H1 (cell line): ENCODE data around the gene NEB. TPM values are rescaled to one million over a fixed set of nuclear protein-coding genes. Genes with fewer than 3 reads are reported as not detected.
"Not testable (repeated sequence)": the region's sequence is repeated elsewhere in the genome, so short reads cannot be mapped to it uniquely, and the experiment has no call there.

Experiments
- CTCF ChIA-PET: fragments of 300-600 bp; sonication (Branson Sonifier 250); formaldehyde crosslinking; loops from one replicate; lab custom pipeline; 2021; ENCODE audit not compliant: partially characterized antibody; lab: Charles Lee
- POLR2A ChIA-PET: fragments of 300-600 bp; sonication (Branson Sonifier 250); formaldehyde crosslinking; loops from one replicate; lab custom pipeline; 2021; ENCODE audit warnings: inconsistent platforms; ENCODE audit not compliant: partially characterized antibody; lab: Charles Lee
- DNase-seq, 2 experiments: peaks; one replicate each; pipeline versions ENCODE4 v3.0.0 to v3.0.0-alpha.2; 2010 to 2022; ENCODE audit warnings: low spot score in 2 of 2, low read depth in 1 of 2, mixed read lengths in 1 of 2
- FAIRE-seq: peaks from 2 replicates; lab custom pipeline; 2011; peaks lifted over from hg19 to GRCh38; lab: Jason Lieb, UNC
- H2AFZ ChIP-seq: 2 replicates; pipeline ENCODE4 v1.8.1; 2012; ENCODE audit warnings: low read length, inconsistent platforms
- H2AK5ac ChIP-seq: 2 replicates; pipeline ENCODE4 v1.6.1; 2013; ENCODE audit warnings: low read depth, low read length
- H2BK120ac ChIP-seq: replicated peaks from 2 replicates; pipeline ENCODE3; 2013; ENCODE audit warnings: low read depth, low read length, inconsistent platforms
- H2BK12ac ChIP-seq: 2 replicates; pipeline ENCODE4 v1.6.1; 2013; ENCODE audit warnings: low read depth, low read length
- H2BK15ac ChIP-seq: 2 replicates; pipeline ENCODE4 v1.6.1; 2013; ENCODE audit warnings: low read length
- H2BK20ac ChIP-seq: 2 replicates; pipeline ENCODE4 v1.6.1; 2013; ENCODE audit warnings: low read length
- H2BK5ac ChIP-seq: 2 replicates; pipeline ENCODE4 v1.6.1; 2013; ENCODE audit warnings: low read depth, low read length
- H3K14ac ChIP-seq: 2 replicates; pipeline ENCODE4 v1.6.1; 2013; ENCODE audit warnings: inconsistent platforms; ENCODE audit not compliant: insufficient read length
- H3K18ac ChIP-seq: 2 replicates; pipeline ENCODE4 v1.6.1; 2013; ENCODE audit warnings: low read length; ENCODE audit errors: extremely low read depth
- H3K23ac ChIP-seq: 2 replicates; pipeline ENCODE4 v1.6.1; 2013; ENCODE audit warnings: inconsistent platforms; ENCODE audit not compliant: insufficient read length
- H3K23me2 ChIP-seq: 2 replicates; pipeline ENCODE4 v1.6.1; 2013; ENCODE audit warnings: low read depth, low read length
- H3K27ac ChIP-seq: 2 replicates; pipeline ENCODE4 v1.6.1; 2011; ENCODE audit warnings: low read depth, low read length, inconsistent platforms
- H3K27me3 ChIP-seq, 4 experiments: replicated peaks in 1 of 4; 1 replicate in 1 of 4; 2 replicates in 3 of 4; pipeline versions ENCODE4 v1.6.1 to v1.8.1; 2011 to 2013; ENCODE audit warnings: low read length in 3 of 4, mild to moderate bottlenecking in 3 of 4, inconsistent platforms in 2 of 4, mixed read lengths in 2 of 4, moderate library complexity in 1 of 4; ENCODE audit not compliant: control insufficient read depth in 3 of 4, insufficient read depth in 3 of 4; ENCODE audit errors: extremely low read depth in 1 of 4
- H3K36me3 ChIP-seq, 4 experiments: 2 replicates each; pipeline versions ENCODE4 v1.6.1 to v1.8.1; 2011 to 2013; ENCODE audit warnings: mild to moderate bottlenecking in 4 of 4, low read length in 3 of 4, moderate library complexity in 2 of 4, control low read depth in 1 of 4, inconsistent platforms in 1 of 4; ENCODE audit not compliant: insufficient read depth in 4 of 4, control insufficient read depth in 2 of 4
- H3K4ac ChIP-seq: replicated peaks from 2 replicates; pipeline ENCODE3; 2013; ENCODE audit warnings: low read length, low read depth, mixed read lengths, inconsistent platforms; ENCODE audit not compliant: insufficient read length
- H3K4me1 ChIP-seq, 4 experiments: replicated peaks in 1 of 4; 1 replicate in 1 of 4; 2 replicates in 3 of 4; pipeline versions ENCODE4 v1.6.1 to v1.8.1; 2011 to 2013; ENCODE audit warnings: low read length in 3 of 4, inconsistent platforms in 2 of 4, mixed read lengths in 1 of 4; ENCODE audit not compliant: insufficient read depth in 4 of 4, control insufficient read depth in 3 of 4
- H3K4me2 ChIP-seq, 2 experiments: 2 replicates each; pipeline versions ENCODE4 v1.6.1 to v1.8.1; 2011 to 2013; ENCODE audit warnings: low read depth in 2 of 2, low read length in 2 of 2, control low read depth in 1 of 2, inconsistent platforms in 1 of 2, mild to moderate bottlenecking in 1 of 2; ENCODE audit not compliant: insufficient read depth in 1 of 2
- H3K4me3 ChIP-seq, 4 experiments: fragments of 200-600, 300-600 bp in 1 of 4; sonication (generic), shearing (Covaris generic), sonication (Bioruptor Twin) in 1 of 4; 2 replicates each; pipeline versions ENCODE4 v1.5.1 to v1.8.1; 2011 to 2016; ENCODE audit warnings: low read length in 4 of 4, low read depth in 3 of 4, control low read depth in 2 of 4, inconsistent platforms in 2 of 4, mild to moderate bottlenecking in 2 of 4, mixed read lengths in 1 of 4, moderate library complexity in 1 of 4; ENCODE audit not compliant: insufficient read depth in 2 of 4; ENCODE audit errors: extremely low read depth in 1 of 4
- H3K56ac ChIP-seq: replicated peaks from 2 replicates; pipeline ENCODE3; 2013; ENCODE audit warnings: low read depth, mild to moderate bottlenecking, mixed read lengths, low read length, inconsistent platforms; ENCODE audit not compliant: insufficient read length
- H3K79me1 ChIP-seq: 2 replicates; pipeline ENCODE4 v1.6.1; 2013; ENCODE audit warnings: low read depth, low read length, control low read depth
- H3K79me2 ChIP-seq, 2 experiments: 2 replicates each; pipeline versions ENCODE4 v1.6.1 to v1.8.1; 2012 to 2013; ENCODE audit warnings: low read length in 2 of 2, mild to moderate bottlenecking in 2 of 2, inconsistent platforms in 1 of 2; ENCODE audit not compliant: insufficient read depth in 2 of 2, control insufficient read depth in 1 of 2
- H3K9ac ChIP-seq, 4 experiments: replicated peaks in 1 of 4; 1 replicate in 1 of 4; 2 replicates in 3 of 4; pipeline versions ENCODE4 v1.6.1 to v1.8.1; 2011 to 2013; ENCODE audit warnings: low read depth in 3 of 4, low read length in 3 of 4, control low read depth in 2 of 4, mild to moderate bottlenecking in 2 of 4, moderate library complexity in 2 of 4, inconsistent platforms in 1 of 4; ENCODE audit errors: extremely low read depth in 1 of 4
- H3K9me3 ChIP-seq, 2 experiments: 2 replicates each; pipeline versions ENCODE4 v1.6.1 to v1.8.1; 2012 to 2013; ENCODE audit warnings: mild to moderate bottlenecking in 2 of 2, moderate library complexity in 2 of 2, control low read depth in 1 of 2, inconsistent platforms in 1 of 2, low read depth in 1 of 2, low read length in 1 of 2, mixed read lengths in 1 of 2; ENCODE audit not compliant: insufficient read depth in 2 of 2
- H4K20me1 ChIP-seq, 2 experiments: replicated peaks in 1 of 2; 2 replicates each; pipeline versions ENCODE3 to v1.8.1; 2011 to 2013; ENCODE audit warnings: inconsistent platforms in 2 of 2, low read length in 2 of 2, mild to moderate bottlenecking in 1 of 2; ENCODE audit not compliant: insufficient read depth in 2 of 2, control insufficient read depth in 1 of 2
- H4K5ac ChIP-seq: 2 replicates; pipeline ENCODE4 v1.6.1; 2013; ENCODE audit warnings: low read length, low read depth, mixed read lengths, inconsistent platforms; ENCODE audit not compliant: insufficient read length
- H4K8ac ChIP-seq: 2 replicates; pipeline ENCODE4 v1.8.0; 2013; ENCODE audit warnings: mild to moderate bottlenecking, moderate library complexity, low read length, inconsistent platforms; ENCODE audit not compliant: insufficient read depth; ENCODE audit errors: extremely low read depth
- H4K91ac ChIP-seq: replicated peaks from 2 replicates; pipeline ENCODE3; 2013; ENCODE audit warnings: low read length, mixed read lengths, inconsistent platforms; ENCODE audit not compliant: insufficient read length
- WGBS, 2 experiments: shearing (Covaris generic) in 1 of 2; methylation state at CpG; one replicate each; pipeline versions ENCODE4 v1.1.6 to v1.1.7; 2013 to 2015; ENCODE audit warnings: low lambda C conversion rate in 2 of 2, mixed read lengths in 2 of 2, inconsistent platforms in 1 of 2, low coverage in 1 of 2, missing lambda C conversion rate in 1 of 2; ENCODE audit not compliant: insufficient replicate concordance in 2 of 2, insufficient coverage in 1 of 2, insufficient read length in 1 of 2; ENCODE audit errors: extremely low coverage in 1 of 2, missing lambda C conversion rate in 1 of 2; 5-methylcytosine and 5-hydroxymethylcytosine counted together
- polyA plus RNA-seq, 7 experiments: library from polyadenylated mRNA; depleted of rRNA in 3 of 7; stranded (reverse) in 5 of 7; unstranded in 2 of 7; fragments of >200 nt in 5 of 7; fragments of 200-250 nt in 2 of 7; gene quantifications; 1 replicate in 5 of 7; 2 replicates in 1 of 7; 4 replicates in 1 of 7; pipeline versions ENCODE4 v1.2.1 to v1.2.3, GENCODE V29; 2011 to 2013; ENCODE audit warnings: missing spikeins in 2 of 7, mixed read lengths in 2 of 7
- total RNA-seq: library from RNA; stranded (reverse); fragmentation: NEBNext Ultra II Directional; extraction: Animal tissue kit (Norgen Biotek cat#: 25700); gene quantifications from 2 replicates; pipeline ENCODE4 v1.2.1, GENCODE V29; 2021

The NEB gene
- total and polyA plus RNA-seq, 2 of the 8 experiments (the other 6 are each of a cell fraction or from before 2014, with no cell fraction given) = 1.4 to 2.5 TPM

DNA sequence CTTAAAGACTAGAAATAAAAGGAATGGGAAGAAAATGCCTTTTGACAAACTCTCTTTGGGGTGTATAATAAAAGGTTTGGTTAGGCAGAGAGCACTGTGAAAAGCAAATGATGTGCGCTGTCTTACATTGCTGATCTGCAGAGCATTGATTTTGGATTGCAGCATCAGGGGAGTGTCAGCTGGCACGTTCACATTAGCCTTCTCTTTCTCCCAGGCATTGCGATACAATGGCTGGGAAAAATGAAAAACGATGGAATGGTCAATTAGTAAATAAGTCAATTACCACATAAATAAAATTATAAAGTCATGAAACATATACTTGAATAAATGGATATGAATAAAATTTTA is 142.4 kb downstream of the NEB start:
- H2BK12ac ChIP-seq, H3K4ac ChIP-seq, H3K14ac ChIP-seq, H2BK120ac ChIP-seq, H3K9ac ChIP-seq, H3K27me3 ChIP-seq, H4K5ac ChIP-seq, H3K36me3 ChIP-seq, H3K27ac ChIP-seq, H3K23ac ChIP-seq, H2AK5ac ChIP-seq, H2BK15ac ChIP-seq, H4K91ac ChIP-seq, H3K23me2 ChIP-seq, H3K9me3 ChIP-seq, H2BK5ac ChIP-seq, H3K56ac ChIP-seq, H3K79me1 ChIP-seq, H3K18ac ChIP-seq, H2BK20ac ChIP-seq, H3K4me3 ChIP-seq, H2AFZ ChIP-seq, H3K4me2 ChIP-seq, H4K8ac ChIP-seq, POLR2A ChIA-PET, DNase-seq, FAIRE-seq, H3K4me1 ChIP-seq, H4K20me1 ChIP-seq, H3K79me2 ChIP-seq: not testable (repeated sequence)
- 95% methylated on average over 4 of the region's 4 CpGs; no CpG with 5 or more reads in 1 of the 2 experiments for WGBS, 2 experiments
- CTCF ChIA-PET = interaction anchor here (0.9 kb wide), 1 partner anchor 63 kb away, joined by 3 read pairs; no protein-coding TSS in a partner anchor
